HPDE6-E6E7 (cell line): ENCODE results near the gene NUP62.

Experiments
- DNase-seq: peaks from one replicate; pipeline ENCODE4 v3.0.0; 2011; ENCODE audit warnings: missing footprints; ENCODE audit errors: extremely low spot score

Gene NUP62

GRCh38 chr19:49866933-49867782 is 62.1 kb downstream of the NUP62 start, which contains the start of gene PNKP:
Gene PNKP, minus strand, starts transcription at chr19:49867576. Its CDS starts 372 bp downstream, at chr19:49867204.
- peak; percentile 81 for DNase-seq

GRCh38 chr19:49864890-49865289 is 64.4 kb downstream of the NUP62 start:
- DNase-seq = no peak

- DNase-seq = no peak
Measured at GRCh38 chr19:49863935-49864320, 65.4 kb downstream of the NUP62 start.

GRCh38 chr19:49863254-49863934 is 65.9 kb downstream of the NUP62 start:
- DNase-seq = no peak

- DNase-seq = no peak
Measured at GRCh38 chr19:49862391-49863253, 66.7 kb downstream of the NUP62 start.

- DNase-seq = no peak
Measured at GRCh38 chr19:49861541-49862378, 67.5 kb downstream of the NUP62 start.

GRCh38 chr19:49861107-49861506 is 68.2 kb downstream of the NUP62 start:
- no peak for DNase-seq

- no peak for DNase-seq
Measured at GRCh38 chr19:49860336-49861102, 68.8 kb downstream of the NUP62 start.

- no peak for DNase-seq
Measured at GRCh38 chr19:49859682-49860335, 69.5 kb downstream of the NUP62 start.

GRCh38 chr19:49858088-49858985 is 71.0 kb downstream of the NUP62 start:
- no peak for DNase-seq

- DNase-seq = no peak
Measured at GRCh38 chr19:49857838-49858087, 71.5 kb downstream of the NUP62 start.

- DNase-seq = no peak
Measured at GRCh38 chr19:49857061-49857837, 72.1 kb downstream of the NUP62 start.
